Activated T-cell treated with anti-CD3 and anti-CD28 coated beads, Interleukin-2, amount 50 U/mL, for 24 hours (primary cell): Measurements from ENCODE around the gene GABRR1.

Experiments used
- DNase-seq: peaks from one replicate; pipeline ENCODE4 v3.0.0-alpha.2; 2020
- H3K27ac Mint-ChIP-seq: 2 replicates; pipeline ENCODE4 v1.8.0; 2020; ENCODE audit warnings: mild to moderate bottlenecking, mixed read lengths
- H3K27me3 Mint-ChIP-seq: 2 replicates; pipeline ENCODE4 v1.8.0; 2020; ENCODE audit warnings: mixed read lengths
- H3K36me3 Mint-ChIP-seq: 2 replicates; pipeline ENCODE4 v1.8.0; 2020; ENCODE audit warnings: low read depth, mixed read lengths
- H3K4me1 Mint-ChIP-seq: 2 replicates; pipeline ENCODE4 v1.8.0; 2020; ENCODE audit warnings: low read depth, mixed read lengths
- H3K4me3 Mint-ChIP-seq: 2 replicates; pipeline ENCODE4 v1.8.0; 2020; ENCODE audit warnings: mild to moderate bottlenecking, moderate library complexity, mixed read lengths
- H3K9me3 Mint-ChIP-seq: 2 replicates; pipeline ENCODE4 v1.8.0; 2020; ENCODE audit warnings: mixed read lengths

The GABRR1 gene

GRCh38 chr6:89160331-89161092 is 56.6 kb downstream of the GABRR1 start:
- H3K4me1 Mint-ChIP-seq = no peaks in the 10 kb centered on the region
- no peaks in the 10 kb centered on the region for H3K27me3 Mint-ChIP-seq
- peaks cover 75% of the 10 kb centered on the region for H3K36me3 Mint-ChIP-seq
- DNase-seq = no peak
- no peak overlapping the region for H3K27ac Mint-ChIP-seq
- no peak overlapping the region for H3K4me3 Mint-ChIP-seq
- H3K9me3 Mint-ChIP-seq = no peaks in the 10 kb centered on the region

DNA sequence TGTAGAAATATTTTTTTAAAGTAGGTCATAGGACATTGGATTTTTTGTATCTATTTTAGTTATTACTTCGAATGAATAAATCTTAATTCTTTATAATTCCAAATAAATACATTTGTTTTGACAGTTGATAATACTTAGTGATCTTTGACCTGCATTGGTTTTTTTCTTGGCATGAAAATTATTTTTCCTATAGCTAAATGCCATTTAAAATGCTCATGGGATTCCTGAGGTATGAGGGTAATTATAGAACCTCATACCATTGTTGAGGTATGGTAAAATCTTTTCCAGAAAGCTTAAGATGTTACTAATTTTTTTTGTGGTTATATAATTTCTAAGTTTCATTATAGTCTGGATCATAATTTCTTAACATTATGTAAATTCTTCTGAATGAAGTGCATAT is 63.0 kb downstream of the GABRR1 start:
- no peaks in the 10 kb centered on the region for H3K27me3 Mint-ChIP-seq
- H3K36me3 Mint-ChIP-seq = peaks cover 72% of the 10 kb centered on the region
- H3K4me3 Mint-ChIP-seq = no peak overlapping the region
- no peak for DNase-seq
- H3K9me3 Mint-ChIP-seq = no peaks in the 10 kb centered on the region
- H3K27ac Mint-ChIP-seq = no peak overlapping the region
- peaks cover 9% of the 10 kb centered on the region for H3K4me1 Mint-ChIP-seq

GRCh38 chr6:89148016-89148750 is 69.0 kb downstream of the GABRR1 start:
- Mint-ChIP-seq H3K36me3 (peaks cover 48% of the 10 kb centered on the region), H3K9me3 (no peaks in the 10 kb centered on the region), H3K27ac (no peak overlapping the region), H3K4me3 (peak overlapping the region; percentile 59), H3K4me1 (peaks cover 43% of the 10 kb centered on the region), H3K27me3 (no peaks in the 10 kb centered on the region)
- DNase-seq = peak; percentile 47

GRCh38 chr6:89146718-89147700 is 70.1 kb downstream of the GABRR1 start:
- Mint-ChIP-seq H3K4me3 (peak overlapping the region; percentile 79), H3K27me3 (no peaks in the 10 kb centered on the region), H3K4me1 (peaks cover 43% of the 10 kb centered on the region), H3K9me3 (no peaks in the 10 kb centered on the region), H3K27ac (peak overlapping the region; percentile 90), H3K36me3 (peaks cover 40% of the 10 kb centered on the region)
- DNase-seq = no peak

DNA sequence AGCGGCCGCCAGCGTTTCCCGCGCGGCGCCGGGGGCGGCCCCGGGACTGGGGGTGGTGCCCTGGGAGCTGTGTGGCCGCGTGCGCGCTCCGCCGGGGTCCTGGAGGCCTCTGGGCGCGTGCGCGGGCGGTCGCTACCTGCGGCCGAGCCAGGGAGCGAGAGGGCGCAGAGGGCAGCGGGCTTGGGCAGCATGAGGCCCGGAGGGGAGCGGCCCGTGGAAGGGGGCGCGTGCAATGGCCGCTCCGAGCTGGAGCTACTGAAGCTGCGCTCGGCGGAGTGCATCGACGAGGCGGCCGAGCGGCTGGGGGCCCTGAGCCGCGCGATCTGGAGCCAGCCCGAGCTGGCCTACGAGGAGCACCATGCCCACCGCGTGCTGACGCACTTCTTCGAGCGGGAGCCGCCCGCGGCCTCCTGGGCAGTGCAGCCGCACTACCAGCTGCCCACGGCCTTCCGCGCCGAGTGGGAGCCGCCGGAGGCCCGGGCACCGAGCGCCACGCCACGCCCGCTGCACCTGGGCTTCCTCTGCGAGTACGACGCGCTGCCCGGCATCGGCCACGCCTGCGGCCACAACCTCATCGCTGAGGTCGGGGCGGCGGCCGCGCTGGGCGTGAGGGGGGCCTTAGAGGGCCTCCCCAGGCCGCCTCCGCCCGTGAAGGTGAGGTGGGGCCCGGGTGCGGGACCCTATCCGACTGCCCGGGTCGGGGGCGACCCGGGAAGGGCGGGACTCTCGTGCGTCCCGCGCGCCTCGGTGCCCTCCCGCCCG is 71.0 kb downstream of the GABRR1 start, which contains the start of gene PM20D2:
PM20D2 (plus strand) TSS at position 100 of the 762 bp plus-strand sequence; CDS start at position 190, 90 bp downstream.
- H3K4me3 Mint-ChIP-seq = peak within 1 kb of the TSS; percentile 81
- H3K9me3 Mint-ChIP-seq = no peaks in the 10 kb centered on the region
- peaks cover 31% of the 10 kb centered on the region for H3K36me3 Mint-ChIP-seq
- H3K4me1 Mint-ChIP-seq = peaks cover 43% of the 10 kb centered on the region
- DNase-seq = peak; percentile 85
- no peaks in the 10 kb centered on the region for H3K27me3 Mint-ChIP-seq
- peak within 1 kb of the TSS; percentile 96 for H3K27ac Mint-ChIP-seq

DNA sequence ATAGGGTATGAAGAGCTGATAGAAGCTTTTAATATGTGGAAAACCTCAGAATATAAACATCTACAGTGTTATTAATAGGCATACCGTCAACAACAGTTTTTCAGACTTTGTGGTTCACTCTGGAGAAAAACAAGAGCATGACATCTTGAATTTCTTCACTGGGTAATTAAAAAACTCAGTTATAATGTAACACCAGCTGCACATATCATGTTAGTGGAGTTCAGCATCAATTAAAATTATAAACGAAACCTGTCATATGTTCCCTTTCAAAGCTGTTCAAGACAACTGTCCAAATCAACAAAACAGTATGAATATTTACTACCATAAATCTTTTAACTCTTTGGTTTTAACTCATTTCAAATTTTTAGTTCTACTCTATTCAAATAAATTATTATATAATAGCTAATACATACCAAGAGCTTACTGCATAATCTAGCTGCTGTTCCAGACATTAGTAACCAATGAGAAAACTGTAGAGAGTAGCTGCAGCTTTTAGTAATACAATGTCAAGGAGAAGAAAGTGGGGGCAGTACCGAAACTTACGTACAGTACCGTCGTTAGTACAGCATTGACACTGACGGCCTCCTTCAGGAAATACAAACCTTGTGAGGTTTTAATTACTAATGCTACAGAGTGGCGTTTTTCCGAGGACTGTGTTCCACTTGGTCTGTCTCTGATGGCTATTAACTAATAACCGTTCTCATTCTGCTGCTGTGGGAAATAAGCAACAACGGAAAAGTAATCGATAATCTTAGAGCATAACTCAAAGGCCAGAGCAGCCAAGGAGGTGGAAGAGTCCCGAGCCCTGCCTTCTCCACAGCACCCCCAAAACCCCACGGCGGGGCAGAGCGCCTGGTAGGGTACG is 71.8 kb downstream of the GABRR1 start:
- Mint-ChIP-seq H3K9me3 (no peaks in the 10 kb centered on the region), H3K4me1 (peaks cover 43% of the 10 kb centered on the region), H3K27ac (peak overlapping the region; percentile 96), H3K27me3 (no peaks in the 10 kb centered on the region), H3K36me3 (peaks cover 31% of the 10 kb centered on the region), H3K4me3 (peak overlapping the region; percentile 81)
- DNase-seq = no peak

DNA sequence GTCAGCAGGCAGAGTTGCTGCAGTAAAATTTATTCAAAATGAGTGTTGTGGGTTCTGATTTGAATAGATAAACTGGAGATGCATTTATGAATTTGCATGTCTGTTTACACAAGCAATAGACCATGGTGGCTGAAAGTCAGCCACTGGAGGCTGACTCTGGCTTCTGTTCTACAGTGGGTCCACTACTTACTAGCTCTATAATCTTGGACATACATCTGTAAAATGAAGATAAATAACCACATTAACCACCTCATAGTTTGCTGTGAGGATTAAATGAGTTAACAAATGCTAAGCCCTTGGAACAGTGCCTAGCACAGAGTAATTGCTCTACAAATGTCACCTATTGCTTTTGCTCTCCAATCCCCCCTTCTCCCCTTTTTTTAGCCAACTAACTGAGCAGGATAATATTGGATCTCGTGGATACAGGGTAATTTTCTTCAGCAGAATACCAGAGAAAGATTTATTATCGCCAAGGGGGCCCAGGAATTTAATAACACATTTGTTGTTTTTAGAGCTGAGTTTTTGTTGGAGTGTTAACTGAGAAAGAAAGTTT is 72.7 kb downstream of the GABRR1 start:
- Mint-ChIP-seq H3K4me1 (peaks cover 37% of the 10 kb centered on the region), H3K4me3 (no peak overlapping the region), H3K27ac (no peak overlapping the region), H3K27me3 (no peaks in the 10 kb centered on the region), H3K9me3 (no peaks in the 10 kb centered on the region), H3K36me3 (peaks cover 22% of the 10 kb centered on the region)
- no peak for DNase-seq

- DNase-seq = no peak
- Mint-ChIP-seq H3K9me3 (no peaks in the 10 kb centered on the region), H3K4me1 (peaks cover 13% of the 10 kb centered on the region), H3K27ac (no peak overlapping the region), H3K4me3 (no peak overlapping the region), H3K36me3 (no peaks in the 10 kb centered on the region), H3K27me3 (no peaks in the 10 kb centered on the region)
These were observed 76.6 kb downstream of the GABRR1 start for GRCh38 chr6:89140347-89141156.

DNA sequence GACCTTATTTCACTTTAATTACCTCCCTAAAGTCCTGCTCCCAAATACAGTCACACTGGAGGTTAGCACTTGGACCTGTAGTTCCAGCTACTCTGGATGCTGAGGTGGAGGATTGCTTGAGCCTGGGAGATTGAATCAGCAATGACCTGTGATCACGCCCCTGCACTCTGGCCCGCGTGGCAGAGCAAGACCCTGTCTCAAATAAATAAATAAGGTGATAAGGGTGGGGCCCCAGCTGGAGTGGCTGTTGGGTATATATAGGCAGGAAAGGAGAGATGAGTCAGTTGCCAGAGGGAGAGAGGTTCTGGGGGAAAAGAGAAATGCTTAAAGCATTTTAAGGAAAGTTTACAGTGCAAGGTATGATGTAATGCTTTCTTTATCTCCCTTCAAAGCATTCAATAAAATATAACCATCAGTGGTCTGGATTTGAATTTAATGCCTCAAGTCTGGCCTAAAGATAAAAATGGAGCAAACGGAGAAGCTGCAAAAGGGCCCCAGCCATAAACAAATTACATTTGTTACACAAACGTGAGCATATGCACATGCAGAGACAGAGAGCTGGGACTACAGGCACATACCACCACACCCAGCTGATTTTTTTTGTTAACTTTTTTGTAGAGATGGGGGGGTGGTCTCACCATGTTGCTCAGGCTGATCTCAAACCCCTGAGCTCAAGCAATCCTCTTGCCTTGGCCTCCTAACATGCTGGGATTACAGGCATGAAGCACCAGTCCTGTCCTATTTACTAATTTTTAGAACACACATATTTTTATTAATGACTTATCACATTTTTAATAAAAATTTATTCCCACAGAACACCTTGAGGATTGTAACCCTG is 77.4 kb downstream of the GABRR1 start:
- peaks cover 6% of the 10 kb centered on the region for H3K4me1 Mint-ChIP-seq
- H3K27me3 Mint-ChIP-seq = no peaks in the 10 kb centered on the region
- no peak overlapping the region for H3K27ac Mint-ChIP-seq
- H3K9me3 Mint-ChIP-seq = no peaks in the 10 kb centered on the region
- DNase-seq = no peak
- no peak overlapping the region for H3K4me3 Mint-ChIP-seq
- no peaks in the 10 kb centered on the region for H3K36me3 Mint-ChIP-seq

- H3K27me3 Mint-ChIP-seq = no peaks in the 10 kb centered on the region
- no peak overlapping the region for H3K27ac Mint-ChIP-seq
- H3K4me1 Mint-ChIP-seq = no peaks in the 10 kb centered on the region
- DNase-seq = no peak
- H3K4me3 Mint-ChIP-seq = no peak overlapping the region
- no peaks in the 10 kb centered on the region for H3K9me3 Mint-ChIP-seq
- no peaks in the 10 kb centered on the region for H3K36me3 Mint-ChIP-seq
These were observed 79.0 kb downstream of the GABRR1 start for GRCh38 chr6:89138173-89138572.

DNA sequence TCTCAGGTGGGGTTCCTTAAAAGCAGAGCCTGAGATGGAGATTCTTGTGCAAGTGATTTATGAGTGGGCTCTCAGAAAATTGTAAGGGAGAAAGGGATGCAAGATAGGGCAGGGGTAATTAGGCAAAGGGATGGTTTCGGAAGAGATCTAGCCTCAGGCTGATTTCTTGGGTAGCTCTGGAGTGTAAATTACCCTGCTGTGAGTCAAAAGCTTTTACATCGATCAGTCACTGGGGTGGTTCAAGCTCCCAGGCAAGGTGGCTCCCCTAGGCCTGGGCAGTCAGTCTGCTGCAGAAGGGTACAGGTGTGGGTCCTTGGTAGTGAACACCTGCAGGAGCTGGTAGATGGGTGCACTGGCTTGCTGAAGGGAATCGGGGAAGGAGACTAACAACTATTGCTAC is 82.4 kb downstream of the GABRR1 start:
- H3K4me1 Mint-ChIP-seq = no peaks in the 10 kb centered on the region
- H3K4me3 Mint-ChIP-seq = no peak overlapping the region
- H3K9me3 Mint-ChIP-seq = no peaks in the 10 kb centered on the region
- H3K27me3 Mint-ChIP-seq = no peaks in the 10 kb centered on the region
- no peaks in the 10 kb centered on the region for H3K36me3 Mint-ChIP-seq
- no peak overlapping the region for H3K27ac Mint-ChIP-seq
- no peak for DNase-seq

DNA sequence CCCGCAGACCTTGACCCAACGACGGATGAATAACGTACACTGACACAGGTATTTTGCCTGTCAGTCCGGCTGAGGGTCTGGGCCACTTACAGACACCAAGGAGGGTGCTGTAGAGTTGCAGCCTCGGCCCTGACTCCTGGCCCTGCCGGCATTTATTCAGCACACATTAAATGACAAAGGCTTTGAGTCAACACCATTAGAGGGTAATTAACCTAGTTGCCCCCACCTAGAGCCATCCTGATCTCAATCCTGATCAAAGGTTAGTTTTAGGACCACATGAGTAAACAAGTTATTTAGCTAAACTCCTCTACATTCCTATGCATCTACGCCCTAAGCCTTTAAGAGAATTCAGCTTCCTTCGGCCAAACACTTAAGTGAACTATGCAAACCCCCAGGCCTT is 83.2 kb downstream of the GABRR1 start:
- H3K9me3 Mint-ChIP-seq = no peaks in the 10 kb centered on the region
- no peak overlapping the region for H3K27ac Mint-ChIP-seq
- no peak for DNase-seq
- H3K27me3 Mint-ChIP-seq = no peaks in the 10 kb centered on the region
- no peaks in the 10 kb centered on the region for H3K4me1 Mint-ChIP-seq
- H3K36me3 Mint-ChIP-seq = no peaks in the 10 kb centered on the region
- H3K4me3 Mint-ChIP-seq = no peak overlapping the region
